Upper lobe of left lung (tissue), 6 donors: ENCODE data around the gene ELP5. TPM values are rescaled to one million over a fixed set of nuclear protein-coding genes. Genes with fewer than 3 reads are reported as not detected.
A peak's percentile ranks its signal among the peaks of the same experiment; 100 is the strongest.

Experiments
- ATAC-seq, 2 donors: fragments of 200-7000 bp; cut with Tn5 transposase; one replicate each; pipeline ENCODE4 v1.9.1; 2022; ENCODE audit warnings: mild to moderate bottlenecking in 2 of 2, moderate library complexity in 2 of 2; ENCODE audit not compliant: low FRiP score in 2 of 2
- DNase-seq, 2 donors: peaks; one replicate each; pipeline ENCODE4 v3.0.0-alpha.2; 2019 to 2020
- H3K27ac ChIP-seq, 4 donors: fragments of 200-600 bp; sonication (generic); one replicate each; pipeline ENCODE4 v1.5.1; 2016 to 2019
- H3K27me3 ChIP-seq, 4 donors: fragments of 200-600 bp; sonication (generic); one replicate each; pipeline ENCODE4 v1.5.1; 2017 to 2019
- H3K36me3 ChIP-seq, 4 donors: fragments of 200-600 bp; sonication (generic); one replicate each; pipeline ENCODE4 v1.5.1; 2016 to 2019
- H3K4me1 ChIP-seq, 4 donors: fragments of 200-600 bp; sonication (generic); one replicate each; pipeline ENCODE4 v1.5.1; 2018 to 2019
- H3K4me3 ChIP-seq, 4 donors: fragments of 200-600 bp; sonication (generic); one replicate each; pipeline ENCODE4 v1.5.1; 2017 to 2019; ENCODE audit warnings: mild to moderate bottlenecking in 2 of 4, moderate library complexity in 1 of 4
- H3K9me3 ChIP-seq, 4 donors: fragments of 200-600 bp; sonication (generic); one replicate each; pipeline ENCODE4 v1.5.1; 2018 to 2019
- EP300 ChIP-seq, 4 donors: sonication (generic); formaldehyde crosslinking; IDR thresholded peaks; one replicate each; pipeline ENCODE4 v1.5.1; 2017; ENCODE audit warnings: antibody characterized with exemption in 4 of 4, control low read depth in 2 of 4
- POLR2A ChIP-seq, 4 donors: fragments of 450-650 bp; IDR thresholded peaks; one replicate each; pipeline ENCODE4 v1.5.1; 2016 to 2017; ENCODE audit warnings: antibody characterized with exemption in 4 of 4, mild to moderate bottlenecking in 2 of 4
- POLR2AphosphoS5 ChIP-seq, 2 donors: sonication (generic); formaldehyde crosslinking; IDR thresholded peaks; one replicate each; pipeline ENCODE4 v1.5.1; 2017; ENCODE audit warnings: antibody characterized with exemption in 2 of 2
- WGBS, 2 donors: methylation state at CpG; one replicate each; pipeline ENCODE4 v1.1.5; 2017 to 2018; 5-methylcytosine and 5-hydroxymethylcytosine counted together
- total RNA-seq, 6 donors: library from RNA; depleted of rRNA in 4 of 6; stranded (reverse); fragments of >200 nt in 4 of 6; gene quantifications; one replicate each; pipeline versions ENCODE4 v1.1.0 to v1.2.1, GENCODE V29; 2016 to 2021
- TF ChIP-seq, protein P1 (sequence below), 6 experiments: fragments of 450-650 bp in 4 of 6; fragments of 200-600 bp in 2 of 6; sonication (generic) in 2 of 6; IDR thresholded peaks; one replicate each; pipeline ENCODE4 v1.5.1; 2016 to 2019; ENCODE audit warnings: antibody characterized with exemption in 6 of 6
- donor health status: DM: no; HTN: no; CAD: no; lungs with moderate emphysema.
- donor health status: DM: no; HTN: yes; CAD: no; lungs with severe emphysema.

The ELP5 gene
- total RNA-seq, 6 donors from 2014 or later = 5.2 to 36.3 (median 21.0) TPM

DNA sequence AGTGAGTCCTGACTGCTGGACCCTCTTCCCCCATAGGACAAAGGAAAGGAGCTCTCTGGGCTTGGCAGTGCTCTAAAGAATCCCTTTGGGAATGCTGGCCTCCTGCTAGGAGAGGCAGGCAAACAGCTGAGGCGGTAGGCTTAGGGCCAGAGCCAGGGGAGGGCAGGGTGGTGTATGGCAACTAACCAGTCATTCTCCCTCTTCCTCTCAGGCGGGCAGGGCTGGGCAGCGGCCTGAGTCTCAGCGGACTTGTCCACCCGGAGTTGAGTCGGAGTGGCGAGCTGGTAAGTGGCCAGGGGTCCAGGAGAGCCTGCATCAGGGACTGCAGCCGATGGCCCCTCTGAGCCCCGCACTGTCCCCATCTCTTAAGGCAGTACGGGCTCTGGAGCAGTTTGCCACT, 27.9 kb upstream of the ELP5 start:
- Histone ChIP-seq H3K27me3 (no peaks in the 10 kb centered on the region), H3K9me3 (no peaks in the 10 kb centered on the region), H3K4me1 (peaks cover 16 to 28% (median 21%) of the 10 kb centered on the region in 4 donors), H3K36me3 (peaks cover 11 to 82% (median 69%) of the 10 kb centered on the region in 4 donors), H3K4me3 (no peak overlapping the region), H3K27ac (no peak overlapping the region)
- ATAC-seq = no peak
- TF ChIP-seq, protein P1, sequence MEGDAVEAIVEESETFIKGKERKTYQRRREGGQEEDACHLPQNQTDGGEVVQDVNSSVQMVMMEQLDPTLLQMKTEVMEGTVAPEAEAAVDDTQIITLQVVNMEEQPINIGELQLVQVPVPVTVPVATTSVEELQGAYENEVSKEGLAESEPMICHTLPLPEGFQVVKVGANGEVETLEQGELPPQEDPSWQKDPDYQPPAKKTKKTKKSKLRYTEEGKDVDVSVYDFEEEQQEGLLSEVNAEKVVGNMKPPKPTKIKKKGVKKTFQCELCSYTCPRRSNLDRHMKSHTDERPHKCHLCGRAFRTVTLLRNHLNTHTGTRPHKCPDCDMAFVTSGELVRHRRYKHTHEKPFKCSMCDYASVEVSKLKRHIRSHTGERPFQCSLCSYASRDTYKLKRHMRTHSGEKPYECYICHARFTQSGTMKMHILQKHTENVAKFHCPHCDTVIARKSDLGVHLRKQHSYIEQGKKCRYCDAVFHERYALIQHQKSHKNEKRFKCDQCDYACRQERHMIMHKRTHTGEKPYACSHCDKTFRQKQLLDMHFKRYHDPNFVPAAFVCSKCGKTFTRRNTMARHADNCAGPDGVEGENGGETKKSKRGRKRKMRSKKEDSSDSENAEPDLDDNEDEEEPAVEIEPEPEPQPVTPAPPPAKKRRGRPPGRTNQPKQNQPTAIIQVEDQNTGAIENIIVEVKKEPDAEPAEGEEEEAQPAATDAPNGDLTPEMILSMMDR (IDR thresholded peaks at IDR 0.05) = no peak
- TF ChIP-seq POLR2AphosphoS5 (IDR thresholded peaks at IDR 0.05) = no peak
- TF ChIP-seq POLR2A (IDR thresholded peaks at IDR 0.05) = no peak
- no peak for TF ChIP-seq EP300 (IDR thresholded peaks at IDR 0.05)
- peak in 1 of 2 donors; percentile 56 for DNase-seq
- WGBS, 2 donors = 87% methylated on average over 10 of the region's 10 CpGs; no CpG with 5 or more reads in 1 of the 2 donors

DNA sequence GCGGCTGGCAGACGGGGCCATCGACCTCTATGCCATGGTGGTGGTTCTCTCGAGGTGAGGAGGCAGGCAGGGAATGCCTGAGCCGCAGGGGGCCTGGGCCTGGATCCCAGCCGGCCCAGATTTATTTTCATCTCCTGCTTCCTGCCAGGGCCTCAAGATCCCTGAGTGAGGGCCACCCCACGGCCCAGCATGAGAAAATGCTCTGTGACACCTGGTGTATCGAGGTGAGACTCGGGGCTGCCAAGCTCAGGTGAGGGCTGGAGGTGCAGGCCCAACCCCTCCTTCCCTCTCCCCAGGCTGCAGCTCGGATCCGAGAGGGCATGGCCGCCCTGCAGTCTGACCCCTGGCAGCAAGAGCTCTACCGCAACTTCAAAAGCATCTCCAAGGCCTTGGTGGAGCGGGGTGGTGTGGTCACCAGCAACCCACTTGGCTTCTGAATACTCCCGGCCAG, 27.3 kb upstream of the ELP5 start:
- Histone ChIP-seq H3K4me1 (peaks cover 13 to 23% (median 17%) of the 10 kb centered on the region in 4 donors), H3K4me3 (no peak overlapping the region), H3K9me3 (no peaks in the 10 kb centered on the region), H3K36me3 (peaks cover 15 to 88% (median 74%) of the 10 kb centered on the region in 4 donors), H3K27me3 (no peaks in the 10 kb centered on the region), H3K27ac (no peak overlapping the region)
- ATAC-seq (no peak), DNase-seq (peak in 1 of 2 donors; percentile 53)
- 60 to 88% methylated on average over 1 to 15 of the region's 15 CpGs for WGBS, 2 donors
- TF ChIP-seq POLR2A (IDR thresholded peaks at IDR 0.05) (no peak), POLR2AphosphoS5 (IDR thresholded peaks at IDR 0.05) (no peak), EP300 (IDR thresholded peaks at IDR 0.05) (no peak)
- TF ChIP-seq, protein P1 (IDR thresholded peaks at IDR 0.05) = no peak

DNA sequence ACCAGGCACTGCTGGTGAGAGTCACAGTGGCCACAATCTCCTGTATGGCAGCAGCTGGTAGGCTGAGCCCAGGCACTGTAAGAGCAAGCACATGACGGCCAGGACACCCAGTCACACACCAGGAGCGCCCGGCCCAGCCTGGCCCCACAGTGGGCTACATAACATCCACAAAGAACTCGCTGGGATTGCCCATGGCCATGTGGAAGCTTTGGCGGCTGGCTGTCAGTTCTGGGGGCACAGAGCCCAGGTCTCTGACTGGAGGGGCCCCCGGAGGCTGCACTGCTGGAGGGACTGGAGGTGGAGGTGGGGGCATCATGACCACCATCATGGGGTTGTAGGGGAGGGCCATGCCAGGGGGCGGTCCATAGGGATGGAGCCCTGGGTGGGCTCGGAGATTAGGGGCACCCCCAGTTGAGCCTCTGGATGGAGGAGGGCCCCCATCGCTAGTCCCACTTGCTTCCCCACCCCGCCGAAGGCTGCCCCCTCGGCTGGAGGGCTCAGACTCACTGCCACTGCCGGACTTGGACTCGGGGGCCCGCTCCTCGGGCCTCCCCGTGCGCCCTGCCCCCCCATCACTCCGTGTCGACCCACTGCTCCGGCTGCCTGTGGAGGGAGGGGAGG, 26.2 kb upstream of the ELP5 start:
- ATAC-seq (no peak), DNase-seq (peak in 1 of 2 donors; percentile 80)
- Histone ChIP-seq H3K27me3 (no peaks in the 10 kb centered on the region), H3K36me3 (peaks cover 20 to 97% (median 81%) of the 10 kb centered on the region in 4 donors), H3K4me1 (peaks cover 9 to 18% (median 11%) of the 10 kb centered on the region in 4 donors), H3K9me3 (no peaks in the 10 kb centered on the region), H3K27ac (no peak overlapping the region), H3K4me3 (no peak overlapping the region)
- TF ChIP-seq, protein P1 (IDR thresholded peaks at IDR 0.05) = no peak
- no peak for TF ChIP-seq POLR2AphosphoS5 (IDR thresholded peaks at IDR 0.05)
- no peak for TF ChIP-seq POLR2A (IDR thresholded peaks at IDR 0.05)
- no peak for TF ChIP-seq EP300 (IDR thresholded peaks at IDR 0.05)
- 68 to 90% methylated on average over 3 to 21 of the region's 21 CpGs for WGBS, 2 donors

DNA sequence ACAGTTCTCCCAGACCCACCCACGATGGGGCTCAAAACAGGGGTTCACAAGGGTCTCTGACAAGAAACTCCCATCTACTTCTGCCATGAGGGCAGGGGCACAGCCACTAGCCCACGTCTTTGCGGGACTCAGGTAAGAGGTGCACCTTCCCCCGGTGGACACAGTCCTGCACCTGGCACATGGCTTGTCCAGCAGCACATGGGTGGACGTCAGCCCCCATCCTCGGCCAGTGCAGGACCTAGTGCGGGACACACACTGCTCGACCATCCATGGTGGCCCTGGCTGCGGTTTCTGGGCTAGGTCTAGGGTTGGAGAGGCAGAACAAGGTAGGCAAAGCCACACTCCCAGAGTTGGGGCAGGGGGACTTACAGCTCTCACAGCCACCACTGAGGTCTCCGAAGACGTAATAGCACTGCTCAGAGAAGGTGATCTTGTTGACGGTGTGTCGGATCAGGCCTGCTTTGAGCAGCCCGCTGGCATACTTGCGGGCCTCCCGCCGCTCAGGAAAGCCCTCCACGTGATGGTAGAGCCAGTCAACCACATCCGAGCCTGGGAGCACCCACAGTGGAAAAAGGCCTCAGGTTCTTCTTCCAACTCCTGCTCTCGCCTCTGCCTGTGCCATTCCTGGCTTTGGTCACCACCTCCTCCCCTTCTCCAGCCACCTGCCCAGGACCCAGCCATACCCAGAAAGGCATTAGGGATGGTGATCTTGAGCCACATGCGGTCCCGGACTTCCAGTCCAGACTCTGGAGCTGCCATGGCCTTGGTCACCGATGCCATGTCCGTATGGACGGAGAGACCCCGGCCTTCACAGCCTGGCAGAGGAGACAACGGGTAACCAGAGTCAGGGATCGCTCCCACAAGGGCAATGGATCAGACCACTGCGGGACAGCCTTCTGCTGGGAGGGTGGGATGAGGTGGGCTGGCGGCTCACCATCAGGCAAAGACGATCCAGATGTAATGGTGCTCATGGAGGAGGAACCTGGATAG, 25.0 kb upstream of the ELP5 start:
- ATAC-seq = no peak
- no peak overlapping the region for H3K27ac ChIP-seq
- DNase-seq = no peak
- 93 to 97% methylated on average over 15 to 30 of the region's 31 CpGs for WGBS, 2 donors
- peaks cover 0 to 18% (median 4%) of the 10 kb centered on the region in 4 donors for H3K4me1 ChIP-seq
- no peaks in the 10 kb centered on the region for H3K27me3 ChIP-seq
- no peaks in the 10 kb centered on the region for H3K9me3 ChIP-seq
- no peak for TF ChIP-seq POLR2AphosphoS5 (IDR thresholded peaks at IDR 0.05)
- TF ChIP-seq EP300 (IDR thresholded peaks at IDR 0.05) = no peak
- no peak for TF ChIP-seq POLR2A (IDR thresholded peaks at IDR 0.05)
- TF ChIP-seq, protein P1 (IDR thresholded peaks at IDR 0.05) = no peak
- no peak overlapping the region for H3K4me3 ChIP-seq
- H3K36me3 ChIP-seq = peaks cover 20 to 86% (median 74%) of the 10 kb centered on the region in 4 donors
